T-helper 2 cell treated with Interferon-gamma antibody and Interleukin-4, amounts not matched to agents 5 μg/mL and 100 μg/mL, for 36 hours (primary cell): ENCODE results near the gene KCTD20.
"Not testable (repeated sequence)": the region's sequence is repeated elsewhere in the genome, so short reads cannot be mapped to it uniquely, and the experiment has no call there.

ENCODE experiments used
- DNase-seq: peaks from one replicate; pipeline ENCODE4 v3.0.0; 2021; ENCODE audit warnings: low spot score
- H3K27ac Mint-ChIP-seq: one replicate; pipeline ENCODE4 v1.8.0; 2021; ENCODE audit warnings: mild to moderate bottlenecking, mixed read lengths
- H3K27me3 Mint-ChIP-seq: one replicate; pipeline ENCODE4 v1.8.0; 2021; ENCODE audit warnings: low read depth, mixed read lengths
- H3K36me3 Mint-ChIP-seq: one replicate; pipeline ENCODE4 v1.8.0; 2021; ENCODE audit warnings: low read depth, mixed read lengths
- H3K4me1 Mint-ChIP-seq: one replicate; pipeline ENCODE4 v1.8.0; 2021; ENCODE audit warnings: low read depth, mixed read lengths
- H3K4me3 Mint-ChIP-seq: one replicate; pipeline ENCODE4 v1.8.0; 2022; ENCODE audit warnings: mild to moderate bottlenecking, moderate library complexity, mixed read lengths
- H3K9me3 Mint-ChIP-seq: one replicate; pipeline ENCODE4 v1.8.0; 2021; ENCODE audit warnings: mixed read lengths

The KCTD20 gene

GRCh38 chr6:36430351-36430750 is 12.4 kb upstream of the KCTD20 start:
- DNase-seq, result no peak

GRCh38 chr6:36431197-36431596 is 11.6 kb upstream of the KCTD20 start:
- Mint-ChIP-seq H3K27ac (no peak overlapping the region), H3K27me3 (peaks cover 6% of the 10 kb centered on the region), H3K4me3 (no peak overlapping the region), H3K36me3 (no peaks in the 10 kb centered on the region), H3K9me3 (no peaks in the 10 kb centered on the region), H3K4me1 (no peaks in the 10 kb centered on the region)
- DNase-seq, result no peak

More at GRCh38 chr6:36430351-36430750, 12.4 kb upstream of the KCTD20 start:
- Mint-ChIP-seq H3K27ac (no peak overlapping the region), H3K36me3 (no peaks in the 10 kb centered on the region), H3K4me1 (no peaks in the 10 kb centered on the region), H3K4me3 (no peak overlapping the region), H3K27me3 (peaks cover 5% of the 10 kb centered on the region), H3K9me3 (no peaks in the 10 kb centered on the region)

GRCh38 chr6:36432151-36432671 is 10.6 kb upstream of the KCTD20 start:
- Mint-ChIP-seq H3K4me1 (no peaks in the 10 kb centered on the region), H3K4me3 (no peak overlapping the region), H3K9me3 (no peaks in the 10 kb centered on the region), H3K27me3 (peaks cover 2% of the 10 kb centered on the region), H3K27ac (no peak overlapping the region), H3K36me3 (no peaks in the 10 kb centered on the region)
- no peak for DNase-seq

- Mint-ChIP-seq H3K9me3 (no peaks in the 10 kb centered on the region), H3K4me3 (no peak overlapping the region), H3K4me1 (peaks cover 4% of the 10 kb centered on the region), H3K27me3 (peaks cover 2% of the 10 kb centered on the region), H3K27ac (no peak overlapping the region), H3K36me3 (no peaks in the 10 kb centered on the region)
- DNase-seq, result no peak
Observed at GRCh38 chr6:36436466-36436865, 6.3 kb upstream of the KCTD20 start.

GRCh38 chr6:36441307-36441894 is 1.4 kb upstream of the KCTD20 start:
- DNase-seq, result peak; percentile 90
- Mint-ChIP-seq H3K4me3 (peak overlapping the region; percentile 67), H3K4me1 (peaks cover 28% of the 10 kb centered on the region), H3K27ac (peak overlapping the region; percentile 92), H3K9me3 (no peaks in the 10 kb centered on the region), H3K36me3 (peaks cover 8% of the 10 kb centered on the region), H3K27me3 (no peaks in the 10 kb centered on the region)

- Mint-ChIP-seq H3K27me3 (no peaks in the 10 kb centered on the region), H3K9me3 (no peaks in the 10 kb centered on the region), H3K4me1 (peaks cover 28% of the 10 kb centered on the region), H3K36me3 (peaks cover 8% of the 10 kb centered on the region), H3K27ac (peak overlapping the region; percentile 95), H3K4me3 (peak overlapping the region; percentile 93)
- no peak for DNase-seq
Observed at GRCh38 chr6:36442103-36442670, 613 bp upstream of the KCTD20 start.

GRCh38 chr6:36443471-36444428 is 950 bp downstream of the KCTD20 start:
- Mint-ChIP-seq H3K9me3 (peaks cover 3% of the 10 kb centered on the region), H3K27me3 (no peaks in the 10 kb centered on the region), H3K36me3 (peaks cover 16% of the 10 kb centered on the region), H3K27ac (peak overlapping the region; percentile 92), H3K4me1 (peaks cover 28% of the 10 kb centered on the region), H3K4me3 (peak overlapping the region; percentile 96)
- DNase-seq, result no peak

- Mint-ChIP-seq H3K36me3 (peaks cover 23% of the 10 kb centered on the region), H3K27ac (peak overlapping the region; percentile 92), H3K9me3 (peaks cover 6% of the 10 kb centered on the region), H3K27me3 (no peaks in the 10 kb centered on the region), H3K4me1 (peaks cover 28% of the 10 kb centered on the region), H3K4me3 (peak overlapping the region; percentile 96)
- DNase-seq, result no peak
Observed at GRCh38 chr6:36444470-36444869, 1.7 kb downstream of the KCTD20 start.

GRCh38 chr6:36445621-36446020 is 2.8 kb downstream of the KCTD20 start:
- peaks cover 26% of the 10 kb centered on the region for H3K36me3 Mint-ChIP-seq
- peaks cover 6% of the 10 kb centered on the region for H3K9me3 Mint-ChIP-seq
- H3K27ac Mint-ChIP-seq, result no peak overlapping the region
- DNase-seq, result no peak
- H3K27me3 Mint-ChIP-seq, result no peaks in the 10 kb centered on the region
- peaks cover 28% of the 10 kb centered on the region for H3K4me1 Mint-ChIP-seq
- peak overlapping the region; percentile 25 for H3K4me3 Mint-ChIP-seq

- H3K9me3 Mint-ChIP-seq, H3K4me3 Mint-ChIP-seq, DNase-seq, H3K27ac Mint-ChIP-seq, H3K27me3 Mint-ChIP-seq: not testable (repeated sequence)
- Mint-ChIP-seq H3K36me3 (peaks cover 33% of the 10 kb centered on the region), H3K4me1 (peaks cover 14% of the 10 kb centered on the region)
Observed at GRCh38 chr6:36449173-36449572, 6.4 kb downstream of the KCTD20 start.

- not testable (repeated sequence) for H3K4me3 Mint-ChIP-seq, DNase-seq, H3K9me3 Mint-ChIP-seq, H3K27me3 Mint-ChIP-seq, H3K27ac Mint-ChIP-seq, H3K4me1 Mint-ChIP-seq
- peaks cover 24% of the 10 kb centered on the region for H3K36me3 Mint-ChIP-seq
Observed at GRCh38 chr6:36452897-36453296, 10.1 kb downstream of the KCTD20 start.

GRCh38 chr6:36455486-36456027 is 12.8 kb downstream of the KCTD20 start:
- no peak overlapping the region for H3K27ac Mint-ChIP-seq
- no peak overlapping the region for H3K4me3 Mint-ChIP-seq
- H3K36me3 Mint-ChIP-seq, result peaks cover 9% of the 10 kb centered on the region
- H3K4me1 Mint-ChIP-seq, result no peaks in the 10 kb centered on the region
- DNase-seq, result no peak
- H3K9me3 Mint-ChIP-seq, result no peaks in the 10 kb centered on the region
- no peaks in the 10 kb centered on the region for H3K27me3 Mint-ChIP-seq

GRCh38 chr6:36459501-36459900 is 16.7 kb downstream of the KCTD20 start:
- Mint-ChIP-seq H3K4me1 (peaks cover 8% of the 10 kb centered on the region), H3K27me3 (no peaks in the 10 kb centered on the region), H3K27ac (no peak overlapping the region), H3K36me3 (peaks cover 11% of the 10 kb centered on the region), H3K4me3 (no peak overlapping the region), H3K9me3 (no peaks in the 10 kb centered on the region)
- no peak for DNase-seq

GRCh38 chr6:36460916-36461315 is 18.1 kb downstream of the KCTD20 start:
- H3K9me3 Mint-ChIP-seq, result no peaks in the 10 kb centered on the region
- H3K4me1 Mint-ChIP-seq, result peaks cover 8% of the 10 kb centered on the region
- no peaks in the 10 kb centered on the region for H3K27me3 Mint-ChIP-seq
- no peak for DNase-seq
- H3K27ac Mint-ChIP-seq, result no peak overlapping the region
- peaks cover 14% of the 10 kb centered on the region for H3K36me3 Mint-ChIP-seq
- no peak overlapping the region for H3K4me3 Mint-ChIP-seq
